Measurements from ENCODE around the gene RASEF. TPM values are rescaled to one million over a fixed set of nuclear protein-coding genes. Genes with fewer than 3 reads are reported as not detected.

Gene RASEF
- total RNA-seq, 2 experiments from 2014 or later: not detected

DNA sequence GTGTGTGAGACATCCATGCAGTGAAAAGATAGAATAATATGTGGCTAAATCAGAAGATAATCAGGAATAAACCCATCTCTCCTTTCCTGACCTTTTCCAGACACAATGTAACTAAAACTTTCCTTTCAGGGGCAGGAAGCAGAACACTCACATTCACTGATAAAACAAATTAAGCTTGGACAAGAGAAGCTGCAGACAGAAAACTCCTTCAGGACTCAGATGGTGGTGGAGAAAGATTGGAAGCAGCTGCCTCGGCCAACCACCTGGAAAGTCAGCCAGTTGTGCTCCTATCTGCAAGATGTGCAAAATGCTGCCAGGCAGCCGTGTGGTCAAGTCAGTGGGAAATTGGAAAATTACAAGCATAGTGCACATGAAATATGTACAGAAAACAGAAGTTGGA lies 26.9 kb downstream of the RASEF start:
- H3K4me1 Mint-ChIP-seq: no peaks in the 10 kb centered on the region
- H3K27me3 Mint-ChIP-seq: no peaks in the 10 kb centered on the region
- no peaks in the 10 kb centered on the region for H3K9me3 Mint-ChIP-seq (ENCODE audit: low read depth)
- no peak overlapping the region for H3K4me3 Mint-ChIP-seq
- CTCF ChIA-PET: no interaction called here
- no peak for DNase-seq
- no peak overlapping the region for H3K27ac Mint-ChIP-seq
- no peaks in the 10 kb centered on the region for H3K36me3 Mint-ChIP-seq
- no peak for ATAC-seq

DNA sequence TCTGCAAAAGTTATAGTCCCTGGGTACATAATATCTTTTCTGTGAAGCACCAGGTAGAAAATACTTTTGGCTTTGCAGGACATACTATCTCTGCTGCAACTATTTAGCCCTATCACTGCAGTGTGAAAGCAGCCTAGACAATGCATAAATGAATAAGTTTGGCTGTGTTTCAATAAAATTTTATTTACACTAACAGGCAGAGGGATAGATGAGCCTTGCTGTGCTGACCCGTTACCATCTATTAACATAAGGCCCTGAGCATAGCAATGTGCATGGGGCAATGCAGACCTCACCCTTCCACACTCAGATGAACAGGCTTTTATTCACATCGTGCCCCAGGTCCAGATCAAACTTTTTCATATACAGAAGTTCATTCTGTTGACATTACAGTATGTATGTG lies 27.8 kb downstream of the RASEF start:
- CTCF ChIA-PET: no interaction called here
- H3K4me3 Mint-ChIP-seq: no peak overlapping the region

DNA sequence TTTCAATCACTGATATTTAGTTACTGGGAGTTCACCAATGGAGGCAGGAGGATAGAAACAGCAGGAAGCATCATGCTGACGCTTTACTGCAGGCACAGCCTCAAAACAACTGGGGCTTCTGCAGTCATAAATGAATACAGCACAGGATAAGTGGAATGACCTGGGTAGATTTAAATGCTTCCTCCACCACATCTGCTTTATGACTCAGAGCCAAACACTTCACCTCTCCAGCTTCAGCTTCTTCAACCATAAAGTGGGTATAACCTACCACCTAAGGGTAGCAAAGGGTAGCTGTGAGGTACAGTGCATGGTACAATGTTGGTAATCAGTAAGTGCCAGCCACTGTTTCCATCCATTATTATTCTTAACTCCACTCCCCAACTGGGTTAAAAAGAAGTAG lies 28.4 kb downstream of the RASEF start:
- no peak overlapping the region for H3K4me3 Mint-ChIP-seq
- ATAC-seq (no peak), DNase-seq (no peak)
- CTCF ChIA-PET: no interaction called here
- H3K9me3 Mint-ChIP-seq (ENCODE audit: low read depth): no peaks in the 10 kb centered on the region
- H3K27me3 Mint-ChIP-seq: no peaks in the 10 kb centered on the region
- H3K36me3 Mint-ChIP-seq: no peaks in the 10 kb centered on the region
- no peak overlapping the region for H3K27ac Mint-ChIP-seq
- H3K4me1 Mint-ChIP-seq: no peaks in the 10 kb centered on the region

More for the DNA sequence above, 27.8 kb downstream of the RASEF start:
- Mint-ChIP-seq H3K27me3 (no peaks in the 10 kb centered on the region), H3K4me1 (no peaks in the 10 kb centered on the region), H3K36me3 (no peaks in the 10 kb centered on the region), H3K9me3 (ENCODE audit: low read depth) (no peaks in the 10 kb centered on the region), H3K27ac (no peak overlapping the region)
- no peak for ATAC-seq
- no peak for DNase-seq

DNA sequence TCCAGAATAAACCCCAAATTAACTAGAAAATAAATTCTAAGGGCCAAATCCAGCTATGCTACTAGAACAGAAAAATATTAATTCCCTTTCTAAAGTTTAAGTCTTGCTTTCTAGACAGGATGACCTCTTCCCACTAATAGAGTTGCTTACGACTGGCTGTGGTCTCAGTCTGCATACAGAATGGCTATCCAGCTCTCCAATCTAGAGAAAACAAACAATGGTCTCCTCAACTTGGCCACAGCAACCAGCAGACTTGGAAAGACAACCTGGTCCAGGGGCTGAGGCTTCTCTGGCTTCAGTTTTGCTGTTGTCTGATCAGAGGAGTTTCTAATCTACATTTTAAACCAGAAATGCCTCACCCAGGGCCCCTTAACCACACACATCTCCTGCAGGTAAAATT lies 28.9 kb downstream of the RASEF start:
- H3K36me3 Mint-ChIP-seq: no peaks in the 10 kb centered on the region
- CTCF ChIA-PET: no interaction called here
- ATAC-seq (no peak), DNase-seq (no peak)
- H3K9me3 Mint-ChIP-seq (ENCODE audit: low read depth): no peaks in the 10 kb centered on the region
- H3K4me1 Mint-ChIP-seq: no peaks in the 10 kb centered on the region
- no peak overlapping the region for H3K27ac Mint-ChIP-seq
- no peak overlapping the region for H3K4me3 Mint-ChIP-seq
- H3K27me3 Mint-ChIP-seq: no peaks in the 10 kb centered on the region

DNA sequence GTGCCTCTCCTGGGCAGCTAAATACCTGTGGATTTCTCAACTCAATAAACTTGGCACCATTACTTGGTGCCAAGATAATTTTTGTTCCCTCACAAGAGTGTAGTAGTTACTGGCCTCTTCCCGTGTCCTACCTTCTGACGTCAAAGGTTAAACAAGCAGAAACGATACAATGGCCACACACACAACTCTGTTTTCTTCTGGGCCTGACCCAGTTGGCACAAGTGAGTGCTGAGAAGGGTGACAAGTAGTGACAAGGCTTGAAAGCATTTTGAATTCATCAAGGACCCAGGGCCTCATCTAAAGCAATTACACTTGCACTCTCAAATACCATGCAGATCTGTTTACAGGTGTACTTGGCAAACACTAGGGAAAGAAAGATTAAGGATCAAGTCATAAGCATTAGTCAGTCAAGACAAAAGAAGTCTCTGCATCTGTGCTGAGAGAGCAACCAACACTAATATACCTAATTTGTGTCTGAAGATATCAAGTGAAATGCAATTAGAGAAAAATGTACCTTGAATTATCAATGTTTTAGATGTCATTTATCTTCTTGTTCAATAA lies 30.8 kb downstream of the RASEF start:
- CTCF ChIA-PET: no interaction called here
- Mint-ChIP-seq H3K4me3 (no peak overlapping the region), H3K36me3 (no peaks in the 10 kb centered on the region), H3K4me1 (no peaks in the 10 kb centered on the region), H3K27ac (no peak overlapping the region), H3K27me3 (no peaks in the 10 kb centered on the region), H3K9me3 (ENCODE audit: low read depth) (peaks cover 2% of the 10 kb centered on the region)
- ATAC-seq (no peak), DNase-seq (no peak)

DNA sequence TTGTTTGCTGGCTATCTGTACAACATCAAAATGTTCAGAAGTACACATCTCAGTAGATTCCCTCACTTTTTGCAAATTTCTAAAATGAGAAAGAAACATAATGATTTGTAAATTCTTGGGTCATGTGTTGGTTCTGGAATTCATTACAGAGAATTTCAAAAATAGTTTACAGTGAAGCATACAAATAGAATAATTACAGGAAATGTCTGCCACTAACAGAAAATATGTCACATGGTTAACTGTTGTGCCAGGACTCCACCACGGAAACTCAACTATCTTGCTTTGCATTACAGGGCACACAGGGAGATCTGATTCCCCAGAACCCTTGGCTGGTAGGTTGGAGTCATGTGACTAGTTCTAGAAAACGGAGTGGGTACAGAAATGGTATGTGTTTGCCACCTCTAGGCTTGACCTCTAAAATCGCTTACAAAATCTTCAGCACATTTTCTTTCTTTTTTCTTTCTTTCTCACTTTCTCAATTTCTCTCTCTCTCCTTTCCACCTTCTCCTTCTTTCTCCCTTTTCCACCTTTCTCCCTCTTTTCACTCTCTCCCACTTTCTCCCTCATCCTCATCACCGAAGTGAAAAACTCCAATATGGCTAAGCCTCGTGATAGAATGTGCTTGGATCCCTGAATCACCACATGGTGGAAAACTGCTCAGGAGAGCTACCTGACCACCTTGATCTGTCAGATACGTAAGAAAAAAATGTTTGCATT lies 32.4 kb downstream of the RASEF start:
- CTCF ChIA-PET: no interaction called here
- H3K4me3 Mint-ChIP-seq: no peak overlapping the region
- no peak overlapping the region for H3K27ac Mint-ChIP-seq
- H3K36me3 Mint-ChIP-seq: no peaks in the 10 kb centered on the region
- no peak for ATAC-seq
- H3K27me3 Mint-ChIP-seq: no peaks in the 10 kb centered on the region
- H3K9me3 Mint-ChIP-seq (ENCODE audit: low read depth): peaks cover 2% of the 10 kb centered on the region
- DNase-seq: no peak
- H3K4me1 Mint-ChIP-seq: no peaks in the 10 kb centered on the region

DNA sequence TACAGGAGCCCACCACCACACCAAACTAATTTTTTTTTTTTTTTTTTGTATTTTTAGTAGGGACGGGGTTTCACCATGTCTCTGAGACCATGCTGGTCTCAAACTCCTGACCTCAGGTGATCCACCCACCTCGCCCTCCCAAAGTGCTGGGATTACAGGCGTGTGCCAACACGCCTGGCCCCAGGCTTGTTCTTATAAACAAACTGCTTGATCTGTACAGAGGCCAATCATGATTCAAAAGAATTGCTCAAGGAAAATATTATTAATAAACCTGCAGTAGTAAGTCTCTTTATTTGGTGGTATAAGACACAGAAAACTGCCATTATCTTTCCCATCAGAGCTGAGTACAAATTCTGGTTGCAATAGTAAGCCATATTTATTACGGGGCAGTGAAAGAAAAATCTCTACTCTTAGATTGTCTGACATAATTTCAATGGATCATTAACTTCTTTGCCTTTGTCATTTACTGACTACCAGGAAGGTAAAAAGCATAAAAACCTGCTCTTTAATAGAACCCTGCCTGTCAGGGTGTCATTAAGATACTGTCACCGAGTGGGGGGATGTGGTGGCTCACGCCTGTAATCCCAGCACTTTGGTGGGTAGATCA lies 33.3 kb downstream of the RASEF start:
- CTCF ChIA-PET: no interaction called here
- Mint-ChIP-seq H3K27ac (no peak overlapping the region), H3K4me3 (no peak overlapping the region), H3K9me3 (ENCODE audit: low read depth) (peaks cover 2% of the 10 kb centered on the region), H3K4me1 (no peaks in the 10 kb centered on the region), H3K36me3 (no peaks in the 10 kb centered on the region), H3K27me3 (no peaks in the 10 kb centered on the region)
- DNase-seq (no peak), ATAC-seq (no peak)

DNA sequence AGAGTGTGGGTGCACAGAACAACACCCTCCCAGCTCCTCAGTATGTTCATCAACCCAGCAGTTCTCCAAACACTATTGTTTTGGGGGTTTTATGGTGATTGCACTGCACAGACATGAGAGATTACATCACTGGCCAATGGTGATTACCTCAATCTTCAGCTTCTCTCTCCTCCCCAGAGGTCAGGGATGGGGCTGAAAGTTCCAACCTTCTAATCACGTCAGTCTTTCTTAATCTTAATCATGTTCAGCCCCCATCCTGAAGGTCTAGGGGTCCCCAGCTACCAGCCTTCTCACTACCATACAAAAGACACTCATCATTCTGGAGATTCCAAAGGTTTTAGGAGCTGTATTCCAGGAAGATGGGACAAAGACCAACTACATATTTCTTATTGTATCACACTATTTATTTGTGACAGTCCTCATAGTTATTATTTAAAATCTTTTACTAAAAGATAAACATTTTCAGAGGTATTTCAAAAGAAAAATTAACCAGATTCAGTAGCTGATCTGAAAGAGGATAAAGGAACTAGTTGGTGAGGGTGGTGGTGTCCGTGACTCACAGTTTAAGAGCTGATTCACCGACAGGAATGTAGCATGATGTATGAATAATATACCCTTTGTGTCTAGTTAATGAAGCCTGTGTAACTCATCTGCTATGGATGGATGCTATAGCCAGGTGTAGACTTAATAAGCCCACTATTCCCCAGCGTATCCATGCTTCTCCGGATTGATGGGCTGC lies 35.6 kb downstream of the RASEF start:
- Mint-ChIP-seq H3K27ac (no peak overlapping the region), H3K4me1 (no peaks in the 10 kb centered on the region), H3K27me3 (no peaks in the 10 kb centered on the region), H3K36me3 (no peaks in the 10 kb centered on the region), H3K9me3 (ENCODE audit: low read depth) (peaks cover 2% of the 10 kb centered on the region), H3K4me3 (no peak overlapping the region)
- DNase-seq (no peak), ATAC-seq (no peak)
- CTCF ChIA-PET: no interaction called here

DNA sequence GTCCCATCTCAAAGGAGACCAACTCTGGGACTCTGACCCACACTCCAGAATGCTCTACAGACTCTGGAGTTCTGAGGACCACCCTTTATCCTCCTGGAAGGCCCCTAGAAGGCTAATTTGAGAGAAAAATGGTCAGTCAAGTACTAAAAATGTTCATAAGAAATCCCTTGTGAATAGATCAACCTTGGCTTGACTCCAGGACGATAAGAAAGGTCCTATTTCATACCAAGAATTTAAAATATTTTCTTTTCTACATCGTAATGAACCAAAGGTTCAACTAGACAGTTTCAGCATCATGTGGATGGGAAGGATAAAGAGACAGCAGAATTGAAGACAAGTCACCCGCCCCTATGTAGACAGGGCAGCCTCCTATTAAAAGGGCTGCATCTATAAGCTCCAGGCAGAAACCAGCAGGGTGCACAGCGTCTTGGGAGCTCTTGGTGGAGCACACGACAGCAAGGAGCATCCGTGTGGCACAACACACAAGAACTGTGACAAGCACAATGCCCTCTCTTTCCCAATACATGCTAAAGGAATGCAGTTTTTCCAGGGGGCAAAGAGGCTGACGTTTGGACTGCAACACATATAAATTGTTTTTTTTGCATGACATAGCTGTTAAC lies 38.3 kb downstream of the RASEF start:
- CTCF ChIA-PET: no interaction called here
- Mint-ChIP-seq H3K27ac (no peak overlapping the region), H3K4me1 (no peaks in the 10 kb centered on the region), H3K27me3 (no peaks in the 10 kb centered on the region), H3K36me3 (no peaks in the 10 kb centered on the region), H3K9me3 (ENCODE audit: low read depth) (peaks cover 2% of the 10 kb centered on the region), H3K4me3 (no peak overlapping the region)
- ATAC-seq (no peak), DNase-seq (no peak)

DNA sequence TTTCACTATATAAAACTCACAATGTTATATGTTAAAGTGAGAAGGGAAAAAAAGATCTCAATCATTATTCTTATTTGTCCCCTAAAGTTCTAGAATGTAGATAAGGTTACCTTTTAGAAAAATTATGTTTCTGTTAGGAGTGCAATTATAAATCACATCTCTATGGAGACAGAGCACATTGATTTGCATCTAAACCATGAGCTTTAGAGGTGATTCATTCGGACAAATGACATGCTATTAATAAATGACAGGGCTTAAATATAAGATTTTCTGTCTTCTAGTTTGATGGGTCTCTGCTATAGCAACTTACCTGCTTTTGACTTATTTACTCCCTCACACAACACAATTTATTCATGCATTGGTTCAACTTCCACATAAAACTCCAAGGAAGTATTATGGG lies 39.8 kb downstream of the RASEF start:
- H3K27me3 Mint-ChIP-seq: no peaks in the 10 kb centered on the region
- ATAC-seq (no peak), DNase-seq (no peak)
- H3K27ac Mint-ChIP-seq: no peak overlapping the region
- H3K4me1 Mint-ChIP-seq: no peaks in the 10 kb centered on the region
- H3K36me3 Mint-ChIP-seq: no peaks in the 10 kb centered on the region
- H3K4me3 Mint-ChIP-seq: no peak overlapping the region
- no peaks in the 10 kb centered on the region for H3K9me3 Mint-ChIP-seq (ENCODE audit: low read depth)
- CTCF ChIA-PET: no interaction called here

DNA sequence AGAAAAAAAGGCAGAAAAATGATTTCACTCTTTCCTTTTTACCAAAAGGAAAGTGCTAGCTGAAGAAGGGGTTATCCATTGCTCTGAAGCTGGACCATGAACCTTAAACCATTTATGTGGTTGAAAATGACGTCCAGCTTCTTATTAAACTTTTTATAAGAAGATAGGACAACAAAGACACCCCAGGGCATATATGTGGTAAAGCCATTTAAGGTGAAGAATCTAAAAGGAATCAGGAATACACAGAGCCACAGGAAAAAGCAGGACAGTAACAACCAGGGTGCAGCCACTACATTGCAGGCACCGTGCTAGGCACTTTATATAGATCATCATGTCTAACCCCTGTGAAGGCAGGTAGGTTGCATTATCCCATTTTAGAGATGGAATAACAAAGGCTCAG lies 42.1 kb downstream of the RASEF start:
- H3K27me3 Mint-ChIP-seq: no peaks in the 10 kb centered on the region

DNA sequence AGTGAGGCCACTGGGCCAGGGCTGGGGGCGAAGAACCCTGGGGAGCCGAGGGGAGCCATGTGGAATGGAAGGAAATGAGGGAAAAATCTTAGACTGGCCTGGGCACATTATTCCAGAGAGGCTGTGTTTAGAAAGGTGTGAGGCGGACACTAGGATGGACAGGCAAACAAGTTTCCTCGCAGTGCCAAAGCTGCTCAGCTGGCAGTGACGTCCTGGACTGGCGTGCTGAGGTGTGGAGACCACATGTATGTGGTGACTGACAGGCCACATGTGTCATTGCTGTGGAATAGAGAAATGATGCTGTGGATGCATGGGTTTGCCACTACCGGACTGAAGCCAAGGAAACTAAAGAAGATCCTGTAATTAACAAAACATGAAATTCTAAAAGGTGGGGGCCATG lies 42.6 kb downstream of the RASEF start:
- ATAC-seq: no peak
- Mint-ChIP-seq H3K4me3 (no peak overlapping the region), H3K36me3 (no peaks in the 10 kb centered on the region), H3K4me1 (no peaks in the 10 kb centered on the region), H3K27ac (no peak overlapping the region), H3K9me3 (ENCODE audit: low read depth) (no peaks in the 10 kb centered on the region), H3K27me3 (no peaks in the 10 kb centered on the region)
- no peak for DNase-seq
- CTCF ChIA-PET: no interaction called here

More for the DNA sequence above, 42.1 kb downstream of the RASEF start:
- Mint-ChIP-seq H3K4me3 (no peak overlapping the region), H3K27ac (no peak overlapping the region), H3K9me3 (ENCODE audit: low read depth) (no peaks in the 10 kb centered on the region), H3K36me3 (no peaks in the 10 kb centered on the region), H3K4me1 (no peaks in the 10 kb centered on the region)
- CTCF ChIA-PET: no interaction called here
- DNase-seq (no peak), ATAC-seq (no peak)

DNA sequence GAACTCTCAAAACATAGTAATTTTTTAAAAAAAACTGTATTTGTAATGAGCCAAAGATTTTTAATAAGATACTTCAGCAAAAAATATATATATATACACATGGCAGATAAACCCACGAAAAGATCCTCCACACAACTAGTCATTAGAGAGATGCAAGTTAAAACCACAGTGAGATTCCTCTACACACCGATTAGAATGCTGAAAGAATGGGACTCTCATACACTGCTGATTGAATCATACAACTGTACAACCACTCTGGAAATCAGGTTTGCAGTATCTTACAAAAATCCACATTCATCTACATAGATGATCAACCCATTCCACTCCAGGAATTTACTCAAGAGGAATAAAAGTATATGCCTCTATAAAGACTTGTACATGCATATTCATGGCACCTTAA lies 43.7 kb downstream of the RASEF start:
- ATAC-seq: no peak
- CTCF ChIA-PET: no interaction called here

DNA sequence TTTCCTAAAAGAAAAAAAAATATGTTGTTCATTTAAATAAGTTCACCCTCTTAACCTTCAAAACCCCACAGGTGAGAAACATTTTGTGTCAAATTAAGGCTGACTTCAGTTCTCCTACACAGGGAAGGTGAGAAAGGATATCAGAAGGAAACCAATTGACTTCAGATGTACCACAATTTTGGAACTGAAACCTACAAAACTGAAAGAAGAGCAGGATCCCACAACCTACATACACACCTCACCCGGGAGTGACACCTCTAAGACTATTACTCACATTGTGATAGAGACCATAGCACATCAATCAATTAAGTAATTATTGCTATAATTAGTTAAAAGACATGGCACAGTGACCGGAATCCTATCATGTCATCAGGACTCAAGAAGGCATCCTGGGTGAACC lies 47.0 kb downstream of the RASEF start:
- DNase-seq (no peak), ATAC-seq (no peak)
- CTCF ChIA-PET: no interaction called here

More for the DNA sequence above, 43.7 kb downstream of the RASEF start:
- H3K4me3 Mint-ChIP-seq: no peak overlapping the region
- DNase-seq: no peak
- no peak overlapping the region for H3K27ac Mint-ChIP-seq
- no peaks in the 10 kb centered on the region for H3K9me3 Mint-ChIP-seq (ENCODE audit: low read depth)
- no peaks in the 10 kb centered on the region for H3K4me1 Mint-ChIP-seq
- H3K27me3 Mint-ChIP-seq: no peaks in the 10 kb centered on the region
- H3K36me3 Mint-ChIP-seq: no peaks in the 10 kb centered on the region

More for the DNA sequence above, 47.0 kb downstream of the RASEF start:
- no peaks in the 10 kb centered on the region for H3K9me3 Mint-ChIP-seq (ENCODE audit: low read depth)
- H3K27ac Mint-ChIP-seq: no peak overlapping the region
- no peaks in the 10 kb centered on the region for H3K36me3 Mint-ChIP-seq
- H3K4me1 Mint-ChIP-seq: peaks cover 6% of the 10 kb centered on the region
- no peak overlapping the region for H3K4me3 Mint-ChIP-seq
- H3K27me3 Mint-ChIP-seq: no peaks in the 10 kb centered on the region
